ENCODE measurements around the gene TMEM91. TPM values are rescaled to one million over a fixed set of nuclear protein-coding genes. Genes with fewer than 3 reads are reported as not detected.

Gene TMEM91
- total and polyA plus RNA-seq, 7 donors = 0.88 to 3.1 (median 2.0) TPM

- ATAC-seq (no peak), DNase-seq (no peak)
- H3K27ac ChIP-seq = peak overlapping the region; percentile 78
- peaks cover 60% of the 10 kb centered on the region for H3K4me1 ChIP-seq
- TF ChIP-seq CTCF (IDR thresholded peaks at IDR 0.05) = no peak
- H3K27me3 ChIP-seq (ENCODE audit: insufficient read depth in 3 of 3, low read length in 2 of 3) = no peaks in the 10 kb centered on the region
- H3K4me3 ChIP-seq = no peak overlapping the region
- H3K36me3 ChIP-seq (ENCODE audit: insufficient read depth in 1 of 2, low read depth in 1 of 2) = peaks cover 0 to 46% of the 10 kb centered on the region in 2 donors
- no peaks in the 10 kb centered on the region for H3K9me3 ChIP-seq
- 95 to 97% (median 97%) methylated on average over 5 of the region's 5 CpGs for WGBS, 3 donors
- intact Hi-C loops (cut with DNase I) = no loop called here
Observed at GRCh38 chr19:41412953-41413352, 36.6 kb downstream of the TMEM91 start.

GRCh38 chr19:41413947-41414346 is 37.6 kb downstream of the TMEM91 start:
- intact Hi-C loops (cut with DNase I) = no loop called here
- Histone ChIP-seq H3K4me1 (peaks cover 56% of the 10 kb centered on the region), H3K4me3 (no peak overlapping the region), H3K36me3 (ENCODE audit: insufficient read depth in 1 of 2, low read depth in 1 of 2) (peaks cover 0 to 56% of the 10 kb centered on the region in 2 donors), H3K27me3 (ENCODE audit: insufficient read depth in 3 of 3, low read length in 2 of 3) (no peaks in the 10 kb centered on the region), H3K27ac (peak overlapping the region; percentile 78), H3K9me3 (no peaks in the 10 kb centered on the region)
- WGBS, 3 donors = 58 to 87% (median 64%) methylated on average over 10 of the region's 10 CpGs
- TF ChIP-seq CTCF (IDR thresholded peaks at IDR 0.05) = no peak
- ATAC-seq = no peak
- DNase-seq = no peak

- H3K36me3 ChIP-seq (ENCODE audit: insufficient read depth in 1 of 2, low read depth in 1 of 2) = peaks cover 4 to 61% of the 10 kb centered on the region in 2 donors
- no peaks in the 10 kb centered on the region for H3K9me3 ChIP-seq
- ATAC-seq (no peak), DNase-seq (no peak)
- TF ChIP-seq CTCF (IDR thresholded peaks at IDR 0.05) = no peak
- H3K27me3 ChIP-seq (ENCODE audit: insufficient read depth in 3 of 3, low read length in 2 of 3) = no peaks in the 10 kb centered on the region
- peak overlapping the region; percentile 78 for H3K27ac ChIP-seq
- H3K4me1 ChIP-seq = peaks cover 51% of the 10 kb centered on the region
- intact Hi-C loops (cut with DNase I) = no loop called here
- no peak overlapping the region for H3K4me3 ChIP-seq
- 80 to 88% (median 81%) methylated on average over 9 of the region's 9 CpGs for WGBS, 3 donors
Observed at GRCh38 chr19:41414461-41414860, 38.1 kb downstream of the TMEM91 start.

- Histone ChIP-seq H3K36me3 (ENCODE audit: insufficient read depth in 1 of 2, low read depth in 1 of 2) (peaks cover 4 to 68% of the 10 kb centered on the region in 2 donors), H3K9me3 (no peaks in the 10 kb centered on the region), H3K4me3 (no peak overlapping the region), H3K4me1 (peaks cover 44% of the 10 kb centered on the region), H3K27me3 (ENCODE audit: insufficient read depth in 3 of 3, low read length in 2 of 3) (no peaks in the 10 kb centered on the region), H3K27ac (peak overlapping the region; percentile 78)
- WGBS, 3 donors = 25 to 34% (median 28%) methylated on average over 9 of the region's 9 CpGs
- no peak for TF ChIP-seq CTCF (IDR thresholded peaks at IDR 0.05)
- peak; percentile 76 to 84 (median 80) for ATAC-seq
- peak; percentile 52 to 81 for DNase-seq
- intact Hi-C loops (cut with DNase I) = no loop called here
Observed at GRCh38 chr19:41415154-41415571, 38.8 kb downstream of the TMEM91 start.

- Histone ChIP-seq H3K36me3 (ENCODE audit: insufficient read depth in 1 of 2, low read depth in 1 of 2) (peaks cover 6 to 72% of the 10 kb centered on the region in 2 donors), H3K9me3 (no peaks in the 10 kb centered on the region), H3K27me3 (ENCODE audit: insufficient read depth in 3 of 3, low read length in 2 of 3) (no peaks in the 10 kb centered on the region), H3K27ac (peak overlapping the region; percentile 78), H3K4me3 (no peak overlapping the region), H3K4me1 (peaks cover 34% of the 10 kb centered on the region)
- DNase-seq (no peak), ATAC-seq (no peak)
- intact Hi-C loops (cut with DNase I) = no loop called here
- TF ChIP-seq CTCF (IDR thresholded peaks at IDR 0.05) = no peak
- WGBS, 3 donors = 87 to 90% (median 87%) methylated on average over 12 of the region's 12 CpGs
Observed at GRCh38 chr19:41416194-41416674, 39.9 kb downstream of the TMEM91 start.
